ENCODE measurements around the gene KCTD10. TPM values are rescaled to one million over a fixed set of nuclear protein-coding genes. Genes with fewer than 3 reads are reported as not detected.

KCTD10 gene
- total RNA-seq, 1 experiment from 2014 or later = 71.3 TPM

DNA sequence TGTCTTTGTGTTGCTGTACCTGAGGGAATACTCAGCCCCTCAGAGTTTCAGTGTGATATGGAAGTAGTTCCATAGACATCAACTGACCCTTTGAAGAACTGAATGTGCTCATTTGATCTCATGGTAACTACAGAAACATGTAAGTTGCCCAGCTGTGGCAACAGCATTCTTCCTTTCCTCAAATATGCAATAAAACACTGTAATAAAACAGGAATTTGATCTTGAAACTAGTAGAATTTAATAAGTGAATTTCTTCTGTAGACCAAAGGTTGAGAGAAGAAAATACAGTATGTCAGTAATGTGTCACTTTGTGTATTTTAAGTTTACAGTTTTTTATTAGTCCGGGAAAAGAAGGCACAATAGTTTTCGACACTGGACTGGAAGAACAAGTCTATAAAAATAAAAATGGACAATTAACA, 31.9 kb downstream of the KCTD10 start:
- H3K27ac Mint-ChIP-seq = peak overlapping the region in 1 of 3 experiments; percentile 49; a peak in 2 of 7 replicates
- Histone ChIP-seq H3K27ac (ENCODE audit: insufficient read length, low read depth, low read length) (no peak overlapping the region), H3K79me1 (ENCODE audit: insufficient read depth, low read depth, low read length, poor library complexity, severe bottlenecking) (no peaks in the 10 kb centered on the region), H3K14ac (ENCODE audit: insufficient read depth, low read length) (no peak overlapping the region), H2BK20ac (ENCODE audit: low read depth, low read length, poor library complexity, severe bottlenecking) (no peak overlapping the region), H3K9ac (ENCODE audit: extremely low read depth, insufficient read length, low read length) (no peak overlapping the region), H3T11ph (ENCODE audit: low read length) (no peak overlapping the region), H2BK120ac (ENCODE audit: low read depth, low read length, poor library complexity, severe bottlenecking) (no peak overlapping the region), H3K4me1 (ENCODE audit: insufficient read depth, low read length) (no peaks in the 10 kb centered on the region; the same call in 1 of the 2 replicates), H3K4me2 (ENCODE audit: insufficient read depth, insufficient read length, low read length) (no peak overlapping the region), H4K5ac (ENCODE audit: insufficient read length, low read depth, low read length) (no peak overlapping the region), H4K91ac (ENCODE audit: insufficient read length, low read depth, low read length) (no peak overlapping the region), H4K8ac (replicated peaks; ENCODE audit: insufficient read length, low read depth, low read length) (no peak overlapping the region), H3K56ac (ENCODE audit: insufficient read length, low read depth, low read length) (no peak overlapping the region), H3K23ac (ENCODE audit: insufficient read length, low read depth, low read length) (no peak overlapping the region), H3K4ac (ENCODE audit: low read depth, low read length) (no peak overlapping the region), H3K27me3 (ENCODE audit: insufficient read depth, low read length) (no peaks in the 10 kb centered on the region), H2BK12ac (ENCODE audit: insufficient read length, low read depth, low read length) (no peak overlapping the region), H4K20me1 (ENCODE audit: control insufficient read depth, insufficient read depth, insufficient read length) (no peaks in the 10 kb centered on the region), H2AK5ac (ENCODE audit: insufficient read length, low read length) (no peak overlapping the region), H2AFZ (ENCODE audit: low read length) (no peak overlapping the region), H2BK15ac (ENCODE audit: low read depth, low read length) (no peak overlapping the region), H2BK5ac (ENCODE audit: insufficient read length, low read length) (no peak overlapping the region), H3K79me2 (ENCODE audit: insufficient read depth, low read length) (no peaks in the 10 kb centered on the region), H3K9me3 (ENCODE audit: control insufficient read depth, low read depth, low read length) (no peaks in the 10 kb centered on the region), H3K18ac (ENCODE audit: insufficient read length, low read depth, low read length) (no peak overlapping the region), H3K23me2 (ENCODE audit: insufficient read length, low read depth, low read length, poor library complexity, severe bottlenecking) (no peaks in the 10 kb centered on the region)
- TF ChIP-seq, protein P1, sequence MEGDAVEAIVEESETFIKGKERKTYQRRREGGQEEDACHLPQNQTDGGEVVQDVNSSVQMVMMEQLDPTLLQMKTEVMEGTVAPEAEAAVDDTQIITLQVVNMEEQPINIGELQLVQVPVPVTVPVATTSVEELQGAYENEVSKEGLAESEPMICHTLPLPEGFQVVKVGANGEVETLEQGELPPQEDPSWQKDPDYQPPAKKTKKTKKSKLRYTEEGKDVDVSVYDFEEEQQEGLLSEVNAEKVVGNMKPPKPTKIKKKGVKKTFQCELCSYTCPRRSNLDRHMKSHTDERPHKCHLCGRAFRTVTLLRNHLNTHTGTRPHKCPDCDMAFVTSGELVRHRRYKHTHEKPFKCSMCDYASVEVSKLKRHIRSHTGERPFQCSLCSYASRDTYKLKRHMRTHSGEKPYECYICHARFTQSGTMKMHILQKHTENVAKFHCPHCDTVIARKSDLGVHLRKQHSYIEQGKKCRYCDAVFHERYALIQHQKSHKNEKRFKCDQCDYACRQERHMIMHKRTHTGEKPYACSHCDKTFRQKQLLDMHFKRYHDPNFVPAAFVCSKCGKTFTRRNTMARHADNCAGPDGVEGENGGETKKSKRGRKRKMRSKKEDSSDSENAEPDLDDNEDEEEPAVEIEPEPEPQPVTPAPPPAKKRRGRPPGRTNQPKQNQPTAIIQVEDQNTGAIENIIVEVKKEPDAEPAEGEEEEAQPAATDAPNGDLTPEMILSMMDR (conservative IDR thresholded peaks at IDR 0.05) = no peak
- peaks cover 6 to 47% (median 29%) of the 10 kb centered on the region in 3 experiments; a peak in 6 of 7 replicates for H3K36me3 Mint-ChIP-seq (ENCODE audit: insufficient read depth in 1 of 3, low read depth in 3 of 3)
- H3K27me3 Mint-ChIP-seq (ENCODE audit: low read depth) = no peaks in the 10 kb centered on the region
- H3K4me1 Mint-ChIP-seq = peaks cover 8 to 10% of the 10 kb centered on the region in 2 experiments; a peak in 3 of 4 replicates
- H3K4me3 Mint-ChIP-seq = no peak overlapping the region
- no peak for DNase-seq
- no CpG with 5 or more reads among the region's 2 CpGs for WGBS (ENCODE audit: extremely low coverage, insufficient read length, low lambda C conversion rate)
- no peaks in the 10 kb centered on the region for H3K9me3 Mint-ChIP-seq
